ENCODE data around the gene HIVEP1. TPM values are rescaled to one million over a fixed set of nuclear protein-coding genes. Genes with fewer than 3 reads are reported as not detected.

The HIVEP1 gene
- total RNA-seq, 8 experiments from 2014 or later, result 15.0 to 54.8 (median 16.5) TPM

- no peak overlapping the region for H3K27ac ChIP-seq
- no peak overlapping the region for H3K4me3 ChIP-seq
- H3K4me1 ChIP-seq (replicated peaks in 1 of 2), result peaks cover 2% of the 10 kb centered on the region in 2 donors
- ATAC-seq (replicated peaks in 6 of 8), result no peak
- in situ Hi-C loops (cut with MboI; ENCODE audit: low pct_unique_long_range_greater_than_20kb in 2 of 9, low sequenced_read_pairs in 9 of 9, unreplicated experiment in 9 of 9), result no loop called here
- WGBS, 10 experiments, result 48 to 100% (median 91%) methylated on average over 3 to 9 of the region's 14 CpGs
Observed at GRCh38 chr6:11975353-11975977, 36.6 kb upstream of the HIVEP1 start.

- ATAC-seq (replicated peaks in 6 of 8), result no peak
- Histone ChIP-seq H3K4me1 (replicated peaks in 1 of 2) (peaks cover 2% of the 10 kb centered on the region in 2 donors), H3K27ac (no peak overlapping the region), H3K4me3 (no peak overlapping the region)
- WGBS, 10 experiments, result 80 to 100% (median 100%) methylated on average over 1 of the region's 1 CpG; no CpG with 5 or more reads in 7 of the 10 experiments
- in situ Hi-C loops (cut with MboI; ENCODE audit: low pct_unique_long_range_greater_than_20kb in 2 of 9, low sequenced_read_pairs in 9 of 9, unreplicated experiment in 9 of 9), result no loop called here
Observed at GRCh38 chr6:11976489-11976888, 35.6 kb upstream of the HIVEP1 start.

GRCh38 chr6:11977193-11977592 lies 34.9 kb upstream of the HIVEP1 start:
- 80 to 100% (median 90%) methylated on average over 2 to 5 of the region's 5 CpGs for WGBS, 10 experiments

GRCh38 chr6:11977738-11978137 lies 34.4 kb upstream of the HIVEP1 start:
- 71 to 100% (median 91%) methylated on average over 1 to 3 of the region's 3 CpGs for WGBS, 10 experiments
- ATAC-seq (replicated peaks in 6 of 8), result no peak
- no peak overlapping the region for H3K4me3 ChIP-seq
- H3K4me1 ChIP-seq (replicated peaks in 1 of 2), result peaks cover 2% of the 10 kb centered on the region in 2 donors
- H3K27ac ChIP-seq, result no peak overlapping the region
- in situ Hi-C loops (cut with MboI; ENCODE audit: low pct_unique_long_range_greater_than_20kb in 2 of 9, low sequenced_read_pairs in 9 of 9, unreplicated experiment in 9 of 9), result no loop called here

More at GRCh38 chr6:11977193-11977592, 34.9 kb upstream of the HIVEP1 start:
- ATAC-seq (replicated peaks in 6 of 8), result no peak
- in situ Hi-C loops (cut with MboI; ENCODE audit: low pct_unique_long_range_greater_than_20kb in 2 of 9, low sequenced_read_pairs in 9 of 9, unreplicated experiment in 9 of 9), result no loop called here
- no peak overlapping the region for H3K27ac ChIP-seq
- no peak overlapping the region for H3K4me3 ChIP-seq
- H3K4me1 ChIP-seq (replicated peaks in 1 of 2), result peaks cover 2% of the 10 kb centered on the region in 2 donors

- WGBS, 10 experiments, result 22 to 80% (median 46%) methylated on average over 1 of the region's 1 CpG; no CpG with 5 or more reads in 3 of the 10 experiments
- Histone ChIP-seq H3K4me1 (replicated peaks in 1 of 2) (peaks cover 2% of the 10 kb centered on the region in 2 donors), H3K4me3 (no peak overlapping the region), H3K27ac (no peak overlapping the region)
- in situ Hi-C loops (cut with MboI; ENCODE audit: low pct_unique_long_range_greater_than_20kb in 2 of 9, low sequenced_read_pairs in 9 of 9, unreplicated experiment in 9 of 9), result no loop called here
- no peak for ATAC-seq (replicated peaks in 6 of 8)
Observed at GRCh38 chr6:11978169-11978987, 33.7 kb upstream of the HIVEP1 start.

- in situ Hi-C loops (cut with MboI; ENCODE audit: low pct_unique_long_range_greater_than_20kb in 2 of 9, low sequenced_read_pairs in 9 of 9, unreplicated experiment in 9 of 9), result no loop called here
- ATAC-seq (replicated peaks in 6 of 8), result no peak
- 77 to 100% (median 85%) methylated on average over 3 to 6 of the region's 6 CpGs for WGBS, 10 experiments
- H3K4me1 ChIP-seq (replicated peaks in 1 of 2), result peaks cover 2% of the 10 kb centered on the region in 2 donors
- H3K4me3 ChIP-seq, result no peak overlapping the region
- no peak overlapping the region for H3K27ac ChIP-seq
Observed at GRCh38 chr6:11979866-11980265, 32.2 kb upstream of the HIVEP1 start.

- H3K27ac ChIP-seq, result no peak overlapping the region
- 20 to 100% (median 83%) methylated on average over 1 to 5 of the region's 5 CpGs; no CpG with 5 or more reads in 3 of the 10 experiments for WGBS, 10 experiments
Observed at GRCh38 chr6:11983306-11983705, 28.8 kb upstream of the HIVEP1 start.

GRCh38 chr6:11987386-11987785 lies 24.7 kb upstream of the HIVEP1 start:
- 42 to 100% (median 75%) methylated on average over 1 to 2 of the region's 2 CpGs; no CpG with 5 or more reads in 1 of the 10 experiments for WGBS, 10 experiments
- in situ Hi-C loops (cut with MboI; ENCODE audit: low pct_unique_long_range_greater_than_20kb in 2 of 9, low sequenced_read_pairs in 9 of 9, unreplicated experiment in 9 of 9), result no loop called here
- H3K27ac ChIP-seq, result no peak overlapping the region
- no peaks in the 10 kb centered on the region for H3K4me1 ChIP-seq (replicated peaks in 1 of 2)
- H3K4me3 ChIP-seq, result no peak overlapping the region
- no peak for ATAC-seq (replicated peaks in 6 of 8)

More at GRCh38 chr6:11983306-11983705, 28.8 kb upstream of the HIVEP1 start:
- in situ Hi-C loops (cut with MboI; ENCODE audit: low pct_unique_long_range_greater_than_20kb in 2 of 9, low sequenced_read_pairs in 9 of 9, unreplicated experiment in 9 of 9), result no loop called here
- ATAC-seq (replicated peaks in 6 of 8), result no peak
- Histone ChIP-seq H3K4me3 (no peak overlapping the region), H3K4me1 (replicated peaks in 1 of 2) (peaks cover 0 to under 1% of the 10 kb centered on the region in 2 donors)

GRCh38 chr6:11989386-11989785 lies 22.7 kb upstream of the HIVEP1 start:
- Histone ChIP-seq H3K4me3 (no peak overlapping the region), H3K27ac (no peak overlapping the region), H3K4me1 (replicated peaks in 1 of 2) (no peaks in the 10 kb centered on the region)
- no peak for ATAC-seq (replicated peaks in 6 of 8)
- WGBS, 10 experiments, result 32 to 100% (median 87%) methylated on average over 1 to 2 of the region's 2 CpGs
- in situ Hi-C loops (cut with MboI; ENCODE audit: low pct_unique_long_range_greater_than_20kb in 2 of 9, low sequenced_read_pairs in 9 of 9, unreplicated experiment in 9 of 9), result no loop called here

- ATAC-seq (replicated peaks in 6 of 8), result no peak
- in situ Hi-C loops (cut with MboI; ENCODE audit: low pct_unique_long_range_greater_than_20kb in 2 of 9, low sequenced_read_pairs in 9 of 9, unreplicated experiment in 9 of 9), result no loop called here
- no peak overlapping the region for H3K4me3 ChIP-seq
- H3K27ac ChIP-seq, result no peak overlapping the region
- no peaks in the 10 kb centered on the region for H3K4me1 ChIP-seq (replicated peaks in 1 of 2)
- 87 to 100% (median 100%) methylated on average over 1 to 2 of the region's 2 CpGs; no CpG with 5 or more reads in 1 of the 10 experiments for WGBS, 10 experiments
Observed at GRCh38 chr6:11992086-11992485, 20.0 kb upstream of the HIVEP1 start.

- Histone ChIP-seq H3K4me1 (replicated peaks in 1 of 2) (no peaks in the 10 kb centered on the region), H3K4me3 (no peak overlapping the region), H3K27ac (no peak overlapping the region)
- 80 to 100% (median 94%) methylated on average over 2 to 4 of the region's 4 CpGs; no CpG with 5 or more reads in 1 of the 10 experiments for WGBS, 10 experiments
- ATAC-seq (replicated peaks in 6 of 8), result no peak
- in situ Hi-C loops (cut with MboI; ENCODE audit: low pct_unique_long_range_greater_than_20kb in 2 of 9, low sequenced_read_pairs in 9 of 9, unreplicated experiment in 9 of 9), result no loop called here
Observed at GRCh38 chr6:11994875-11995461, 17.1 kb upstream of the HIVEP1 start.

GRCh38 chr6:11996751-11997150 lies 15.4 kb upstream of the HIVEP1 start:
- peak in 1 of 8 experiments; percentile 31 for ATAC-seq (replicated peaks in 6 of 8)
- no peak overlapping the region for H3K27ac ChIP-seq
- no peak overlapping the region for H3K4me3 ChIP-seq
- peaks cover 0 to 5% of the 10 kb centered on the region in 2 donors for H3K4me1 ChIP-seq (replicated peaks in 1 of 2)
- WGBS, 10 experiments, result 56 to 100% (median 88%) methylated on average over 1 of the region's 1 CpG; no CpG with 5 or more reads in 2 of the 10 experiments
- in situ Hi-C loops (cut with MboI; ENCODE audit: low pct_unique_long_range_greater_than_20kb in 2 of 9, low sequenced_read_pairs in 9 of 9, unreplicated experiment in 9 of 9), result no loop called here

GRCh38 chr6:11999246-11999645 lies 12.9 kb upstream of the HIVEP1 start:
- H3K4me3 ChIP-seq, result no peak overlapping the region
- peaks cover 0 to 5% of the 10 kb centered on the region in 2 donors for H3K4me1 ChIP-seq (replicated peaks in 1 of 2)
- 60 to 100% (median 86%) methylated on average over 1 to 5 of the region's 5 CpGs for WGBS, 10 experiments
- no peak overlapping the region for H3K27ac ChIP-seq
- in situ Hi-C loops (cut with MboI; ENCODE audit: low pct_unique_long_range_greater_than_20kb in 2 of 9, low sequenced_read_pairs in 9 of 9, unreplicated experiment in 9 of 9), result no loop called here
- no peak for ATAC-seq (replicated peaks in 6 of 8)
